ENCODE results near the gene RAET1G.
"Not testable (repeated sequence)": the region's sequence is repeated elsewhere in the genome, so short reads cannot be mapped to it uniquely, and the experiment has no call there.

The RAET1G gene, protein sequence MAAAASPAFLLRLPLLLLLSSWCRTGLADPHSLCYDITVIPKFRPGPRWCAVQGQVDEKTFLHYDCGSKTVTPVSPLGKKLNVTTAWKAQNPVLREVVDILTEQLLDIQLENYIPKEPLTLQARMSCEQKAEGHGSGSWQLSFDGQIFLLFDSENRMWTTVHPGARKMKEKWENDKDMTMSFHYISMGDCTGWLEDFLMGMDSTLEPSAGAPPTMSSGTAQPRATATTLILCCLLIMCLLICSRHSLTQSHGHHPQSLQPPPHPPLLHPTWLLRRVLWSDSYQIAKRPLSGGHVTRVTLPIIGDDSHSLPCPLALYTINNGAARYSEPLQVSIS

GRCh38 chr6:149922642-149923326, at the start of gene RAET1G:
Gene RAET1G (minus strand): TSS chr6:149923121. CDS start chr6:149923010, 111 bp downstream.
- peak; percentile 75 for DNase-seq

GRCh38 chr6:149969635-149970034, 46.7 kb upstream of the RAET1G start:
- no peak for DNase-seq

GRCh38 chr6:149968909-149969308, 46.0 kb upstream of the RAET1G start:
- DNase-seq: not testable (repeated sequence)

GRCh38 chr6:149967999-149968398, 45.1 kb upstream of the RAET1G start:
- DNase-seq: not testable (repeated sequence)

DNA sequence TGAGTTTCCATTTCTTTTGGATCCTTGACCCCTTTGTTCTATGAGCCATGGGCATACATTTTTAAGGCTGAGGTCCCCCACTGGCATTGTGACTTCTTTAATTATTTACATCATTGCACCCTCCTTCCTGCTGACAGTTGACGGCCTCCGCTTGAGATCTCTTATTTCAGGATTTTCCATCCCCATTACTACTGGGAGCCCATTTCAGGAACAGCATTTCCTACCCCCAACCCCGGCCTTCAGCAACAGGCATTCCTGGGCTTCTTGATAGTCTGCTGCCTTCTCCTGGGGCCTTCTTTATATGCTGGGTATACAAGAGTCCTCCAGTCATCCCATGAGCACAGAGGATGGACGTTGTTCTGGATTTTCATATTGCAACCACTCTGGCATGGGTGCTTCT, 44.7 kb upstream of the RAET1G start:
- DNase-seq: no peak

DNA sequence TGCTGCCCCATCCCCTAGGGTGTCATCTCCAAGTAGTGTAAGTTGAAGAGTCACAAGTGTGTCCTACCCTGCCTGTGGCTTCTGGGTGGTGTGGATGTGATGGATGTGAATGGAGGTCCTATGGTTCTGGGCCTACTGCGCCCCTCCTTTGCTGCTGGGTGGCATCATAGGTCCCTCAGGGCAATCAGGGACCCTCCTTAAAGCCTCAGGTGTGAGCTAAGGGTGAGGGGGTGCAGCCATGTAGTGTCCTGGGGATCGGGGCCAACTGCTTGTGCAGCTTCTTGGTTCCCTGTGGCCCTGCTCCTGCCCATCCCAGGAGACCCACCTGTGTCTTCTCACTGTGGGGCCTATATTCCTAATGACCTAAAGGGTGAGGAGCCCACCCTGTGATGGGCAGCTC, 43.4 kb upstream of the RAET1G start:
- DNase-seq: not testable (repeated sequence)

DNA sequence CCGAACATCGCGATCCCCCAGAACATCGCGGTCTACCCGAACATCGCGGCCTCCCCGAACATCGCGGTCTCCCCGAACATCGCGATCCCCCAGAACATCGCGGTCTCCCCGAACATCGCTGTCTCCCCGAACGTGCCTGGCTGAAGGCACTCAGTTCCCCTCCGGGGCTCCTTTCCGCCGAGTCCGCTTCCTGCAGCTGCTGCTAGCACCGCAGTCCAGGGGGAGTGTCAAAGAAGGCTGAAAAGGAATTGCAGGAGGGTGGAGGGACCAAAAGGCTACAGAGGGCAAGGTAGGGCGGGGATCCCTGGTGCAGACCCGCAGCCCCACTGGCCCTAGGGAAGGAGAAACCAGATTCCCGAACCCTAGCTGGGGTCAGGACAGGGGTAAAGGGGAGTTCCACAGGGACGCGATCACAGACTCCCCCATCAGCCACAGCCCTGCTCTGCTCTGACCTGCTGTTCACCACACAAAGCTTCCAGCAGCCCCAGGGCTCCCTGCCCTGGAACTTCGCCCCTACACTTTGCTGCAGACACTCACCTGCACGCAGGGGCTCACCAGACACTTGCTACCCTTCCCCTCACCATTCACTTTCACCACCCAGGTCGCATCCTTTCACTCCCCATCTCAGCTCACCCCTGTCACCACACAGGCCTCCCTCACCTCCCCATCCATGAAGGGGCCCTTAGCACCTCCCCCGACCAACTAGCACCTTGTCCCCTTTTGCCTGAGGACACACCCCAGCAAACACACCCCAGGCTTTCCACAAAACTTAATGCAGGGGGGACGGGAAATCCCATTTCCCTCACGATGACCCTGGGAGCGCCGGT, 42.5 kb upstream of the RAET1G start:
- DNase-seq: no peak

DNA sequence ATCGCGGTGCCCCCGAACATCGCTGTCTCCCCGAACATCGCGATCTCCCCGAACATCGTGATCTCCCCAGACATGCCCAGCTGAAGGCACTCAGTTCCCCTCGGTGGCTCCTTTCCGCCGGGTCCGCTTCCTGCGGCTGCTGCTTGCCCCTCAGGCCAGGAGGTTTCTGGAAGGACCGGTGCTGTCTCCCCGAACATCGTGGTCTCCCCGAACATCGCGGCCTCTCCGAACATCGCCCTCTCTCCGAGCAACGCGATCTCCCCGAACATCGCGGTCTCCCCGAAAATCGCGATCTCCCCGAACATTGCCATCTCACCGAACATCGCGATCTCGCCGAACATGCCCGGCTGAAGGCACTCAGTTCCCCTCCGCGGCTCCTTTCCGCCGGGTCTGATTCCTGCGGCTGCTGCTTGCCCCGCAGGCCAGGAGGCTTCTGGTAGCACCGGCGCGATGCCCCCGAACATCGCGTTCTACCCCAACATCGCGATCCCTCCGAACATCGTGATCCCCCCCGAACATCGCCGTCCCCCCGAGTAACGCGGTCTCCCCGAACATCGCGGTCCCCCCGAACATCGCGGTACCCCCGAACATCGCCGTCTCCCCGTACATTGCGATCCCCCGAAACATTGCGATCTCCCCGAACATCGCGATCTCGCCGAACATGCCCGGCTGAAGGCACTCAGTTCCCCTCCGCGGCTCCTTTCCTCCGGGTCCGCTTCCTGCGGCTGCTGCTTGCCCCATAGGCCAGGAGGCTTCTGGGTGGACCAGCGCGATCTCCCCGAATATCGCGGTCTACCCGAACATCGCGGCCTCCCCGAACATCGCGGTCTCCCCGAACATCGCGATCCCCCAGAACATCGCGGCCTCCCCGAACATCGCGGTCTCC, 41.6 kb upstream of the RAET1G start:
- DNase-seq: peak; percentile 39

DNA sequence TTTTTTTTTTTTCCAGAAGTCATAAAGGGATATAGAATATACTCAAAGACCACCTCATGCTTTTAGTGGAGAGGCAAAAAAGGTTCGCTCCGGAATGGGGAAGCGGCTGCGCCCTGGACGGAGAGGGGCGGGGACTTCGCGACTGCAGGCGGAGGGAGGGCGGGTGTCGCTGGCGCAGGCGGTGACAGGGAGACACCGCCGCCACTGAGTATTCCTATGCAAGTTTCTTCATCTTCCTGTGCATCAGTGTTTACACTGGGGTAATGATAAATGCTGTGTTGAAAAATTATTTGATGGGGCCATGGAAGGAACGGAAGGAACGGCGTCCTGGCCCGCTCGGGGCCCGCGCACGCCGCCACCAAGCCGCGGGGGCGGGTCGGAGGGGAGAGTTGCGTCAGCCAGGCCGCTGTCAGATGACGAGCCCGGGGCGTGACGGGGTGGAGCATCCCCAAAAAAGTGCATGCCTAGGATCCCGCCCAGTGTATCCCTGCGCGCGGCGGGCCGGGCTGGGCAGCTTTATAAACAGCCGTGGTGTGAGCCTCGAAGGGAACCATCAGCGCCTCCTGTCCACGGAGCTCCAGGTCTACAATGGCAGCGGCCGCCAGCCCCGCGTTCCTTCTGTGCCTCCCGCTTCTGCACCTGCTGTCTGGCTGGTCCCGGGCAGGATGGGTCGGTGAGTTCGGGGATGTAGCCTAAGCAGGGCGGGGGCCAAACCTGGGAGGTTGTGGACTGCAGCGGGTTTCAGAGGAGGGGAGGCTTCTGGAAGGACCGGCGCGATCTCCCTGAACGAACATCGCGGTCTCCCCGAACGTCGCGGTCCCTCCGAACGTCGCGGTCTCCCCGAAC, 40.8 kb upstream of the RAET1G start, which contains the start of gene ULBP1:
Gene ULBP1 (plus strand): TSS at position 482 of the 846 bp plus-strand sequence. CDS start 107 bp downstream, at position 589.
- peak; percentile 75 for DNase-seq

DNA sequence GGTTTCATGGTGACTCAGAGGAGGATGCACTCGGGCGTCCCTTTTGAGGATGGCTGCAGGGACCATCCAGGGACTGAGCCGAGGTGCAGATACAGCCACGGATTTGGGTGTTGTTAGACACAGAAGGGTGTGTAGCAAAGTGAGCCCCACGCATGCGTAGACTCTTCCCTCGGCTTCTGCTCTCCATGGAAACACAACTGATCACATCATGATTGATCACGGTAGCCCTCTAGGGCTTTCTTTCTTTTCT, 40.2 kb upstream of the RAET1G start:
- DNase-seq: peak; percentile 68

- DNase-seq: no peak
Observed at GRCh38 chr6:149962461-149963211, 39.7 kb upstream of the RAET1G start.

DNA sequence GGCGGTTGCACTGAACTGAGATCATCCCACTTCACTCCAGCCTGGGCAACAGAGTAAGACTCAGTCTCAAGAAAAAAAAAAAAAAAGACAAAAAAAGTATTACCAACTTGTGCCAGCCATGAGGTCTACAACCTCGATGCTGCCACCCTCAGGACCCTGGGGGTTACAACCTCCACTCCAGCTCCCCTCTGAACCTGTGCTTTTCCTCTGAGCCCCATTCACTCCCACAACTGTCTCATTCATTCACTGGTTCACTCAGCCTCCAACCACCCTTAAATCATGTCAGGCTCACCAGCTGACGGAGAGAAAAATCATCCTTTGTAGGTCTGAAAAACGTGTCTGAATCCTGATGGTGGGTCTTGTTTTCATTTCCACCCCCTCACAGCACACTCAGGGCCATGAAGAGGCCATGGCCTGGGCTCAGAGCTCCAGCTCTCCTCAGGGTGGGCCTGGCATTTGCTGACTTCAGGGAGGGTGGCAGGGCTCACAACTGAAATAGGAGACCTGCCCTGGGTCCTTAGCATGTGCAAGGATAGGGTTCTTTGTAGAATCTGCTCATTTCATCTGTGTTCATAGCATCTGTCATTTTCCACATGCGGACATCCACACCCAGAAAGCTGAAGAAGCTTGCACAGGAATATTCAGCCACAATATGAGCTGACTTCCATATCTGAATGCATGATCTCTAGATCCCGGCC, 39.0 kb upstream of the RAET1G start:
- DNase-seq: peak; percentile 9

- no peak for DNase-seq
Observed at GRCh38 chr6:149960488-149960887, 37.6 kb upstream of the RAET1G start.

DNA sequence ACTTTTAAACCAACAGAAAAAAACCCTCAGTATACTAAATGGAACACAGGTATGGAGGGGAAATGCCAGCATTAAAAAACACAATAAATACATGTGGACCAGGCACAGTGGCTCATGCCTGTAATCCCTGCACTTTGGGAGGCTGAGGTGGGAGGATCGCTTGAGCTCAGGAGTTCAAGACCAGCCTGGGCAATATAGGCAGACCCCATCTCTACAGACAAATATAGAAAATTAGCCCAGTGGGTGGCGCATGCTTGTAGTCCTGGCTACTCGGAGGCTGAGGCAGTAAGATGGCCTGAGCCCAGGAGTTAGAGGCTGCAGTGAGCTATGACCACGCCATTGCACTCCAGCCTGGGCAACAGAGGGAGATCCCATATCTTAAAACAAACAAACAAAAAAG, 36.9 kb upstream of the RAET1G start:
- not testable (repeated sequence) for DNase-seq

- DNase-seq: not testable (repeated sequence)
Observed at GRCh38 chr6:149958124-149958523, 35.2 kb upstream of the RAET1G start.

DNA sequence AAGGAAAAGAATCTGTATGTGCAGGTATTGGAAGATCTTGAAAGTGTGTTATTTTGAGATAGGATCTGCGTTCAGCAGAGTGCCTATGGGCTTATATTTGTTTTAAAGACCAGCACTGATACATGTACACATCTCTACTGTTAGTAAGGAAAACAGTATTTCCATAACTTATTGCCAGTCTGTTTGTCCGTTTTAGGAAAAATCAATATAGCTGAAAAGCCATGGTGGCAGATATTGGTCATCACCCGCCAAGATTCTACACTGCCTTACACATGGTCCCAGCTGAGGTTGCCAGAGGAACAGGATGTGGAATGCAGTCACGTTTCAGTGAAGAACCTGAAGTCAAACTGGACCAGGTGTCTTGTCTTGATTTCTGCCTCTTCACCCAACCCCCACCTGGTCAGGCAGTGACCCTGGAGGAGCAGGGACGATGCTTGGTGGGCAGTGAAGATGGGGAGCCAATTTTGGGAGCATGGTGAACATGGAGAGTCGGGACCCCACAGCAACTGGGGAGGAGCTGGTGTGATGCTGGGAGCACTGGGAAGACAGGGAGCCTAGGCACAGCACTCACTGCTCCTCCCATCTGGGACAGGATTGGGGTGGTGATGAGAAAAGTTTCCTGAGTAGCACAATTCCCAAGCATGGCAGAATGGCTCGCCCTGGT, 32.9 kb upstream of the RAET1G start:
- not testable (repeated sequence) for DNase-seq

DNA sequence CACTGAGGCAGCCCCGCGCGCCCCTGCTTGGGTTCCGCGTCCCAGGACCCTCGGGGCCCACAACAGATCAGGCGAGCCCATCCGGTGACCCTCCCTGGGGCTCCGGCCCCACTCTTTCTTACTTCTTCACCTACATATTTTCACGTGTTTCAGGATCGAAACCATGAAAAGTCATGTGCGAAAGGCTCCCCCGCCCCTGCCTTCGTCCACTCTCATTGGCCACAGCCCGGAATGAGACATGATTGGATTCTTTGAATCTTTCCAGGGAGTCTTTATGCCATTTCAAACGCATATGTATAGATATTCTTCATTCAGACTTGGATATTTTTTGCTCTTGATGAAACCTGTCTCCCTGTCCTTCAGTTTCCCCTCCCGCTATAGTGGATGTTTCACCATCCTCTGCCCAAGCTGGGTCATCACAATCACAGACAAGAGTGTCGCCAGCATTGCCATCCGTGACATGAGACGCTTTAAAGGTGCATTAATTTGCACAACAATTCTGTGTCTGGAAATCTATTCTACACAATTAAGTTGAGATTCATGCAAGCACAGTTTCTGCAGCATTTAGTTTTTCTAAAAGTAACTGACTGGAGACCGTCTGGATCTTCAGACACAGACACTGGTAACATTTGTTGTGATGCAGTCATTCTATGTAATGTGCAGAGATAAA, 32.2 kb upstream of the RAET1G start:
- DNase-seq: not testable (repeated sequence)

- not testable (repeated sequence) for DNase-seq
Observed at GRCh38 chr6:149954328-149954983, 31.5 kb upstream of the RAET1G start.

All from NCI-H82 (cell line).